Stomach (tissue), 4 donors: Measurements from ENCODE around the gene LMO3.

ENCODE experiments used
- CTCF ChIP-seq, 7 experiments: fragments of 450-650 bp in 4 of 7; fragments of 200-600 bp in 3 of 7; sonication (generic) in 3 of 7; IDR thresholded peaks; one replicate each; pipeline ENCODE4 v1.5.1; 2016 to 2019; ENCODE audit warnings: antibody characterized with exemption in 7 of 7, control low read depth in 2 of 7, mild to moderate bottlenecking in 1 of 7
- EP300 ChIP-seq: sonication (generic); formaldehyde crosslinking; IDR thresholded peaks from one replicate; pipeline ENCODE4 v1.6.1; 2017; ENCODE audit warnings: antibody characterized with exemption
- POLR2A ChIP-seq, 4 donors: fragments of 450-650 bp; IDR thresholded peaks; one replicate each; pipeline ENCODE4 v1.6.1; 2016; ENCODE audit warnings: antibody characterized with exemption in 4 of 4, control low read depth in 2 of 4, mild to moderate bottlenecking in 1 of 4, moderate library complexity in 1 of 4
- POLR2AphosphoS5 ChIP-seq, 3 donors: sonication (generic); formaldehyde crosslinking; IDR thresholded peaks; one replicate each; pipeline ENCODE4 v1.6.1; 2016; ENCODE audit warnings: antibody characterized with exemption in 3 of 3

DNA sequence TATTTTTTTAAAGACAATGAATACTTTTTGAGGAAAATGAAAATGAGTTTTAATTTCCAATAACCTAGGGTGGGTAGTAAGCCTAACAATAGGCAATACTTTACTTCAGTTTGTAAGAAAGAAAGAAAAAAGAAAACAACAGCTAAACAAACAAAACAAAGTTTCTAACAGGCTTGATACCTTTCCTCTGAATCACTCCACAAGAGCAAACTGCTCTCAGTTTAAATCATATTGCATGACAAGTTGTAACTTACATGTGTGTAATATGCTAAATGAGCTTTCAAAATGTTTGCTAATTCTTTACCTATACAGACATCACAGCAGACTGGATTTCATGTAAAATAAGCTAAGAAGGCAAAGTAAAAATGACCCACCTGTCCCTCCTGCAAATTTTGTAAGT is 6.7 kb upstream of the LMO3 start:
- no peak for TF ChIP-seq CTCF (IDR thresholded peaks at IDR 0.05)
- TF ChIP-seq POLR2A (IDR thresholded peaks at IDR 0.05), result no peak
- TF ChIP-seq EP300, result no peak
- TF ChIP-seq POLR2AphosphoS5 (IDR thresholded peaks at IDR 0.05), result no peak
